Liver (tissue), 9 donors: ENCODE results near the gene CCDC69. TPM values are rescaled to one million over a fixed set of nuclear protein-coding genes. Genes with fewer than 3 reads are reported as not detected.

Experiments used
- DNase-seq: peaks from one replicate; pipeline ENCODE4 v3.0.0-alpha.2; 2017; ENCODE audit warnings: low spot score
- H3K27ac ChIP-seq, 2 donors: one replicate each; pipeline ENCODE4 v1.7.0; 2013; ENCODE audit warnings: inconsistent platforms in 2 of 2, low read length in 2 of 2, control low read depth in 1 of 2, low read depth in 1 of 2, mild to moderate bottlenecking in 1 of 2
- H3K27me3 ChIP-seq, 4 donors: one replicate each; pipeline versions ENCODE4 v1.6.1 to v1.7.0; 2013; ENCODE audit warnings: low read length in 3 of 4, inconsistent platforms in 1 of 4, mild to moderate bottlenecking in 1 of 4, moderate library complexity in 1 of 4; ENCODE audit not compliant: control insufficient read depth in 4 of 4, insufficient read depth in 4 of 4
- H3K36me3 ChIP-seq, 4 donors: one replicate each; pipeline versions ENCODE4 v1.6.1 to v1.7.0; 2013; ENCODE audit warnings: low read length in 3 of 4, mild to moderate bottlenecking in 3 of 4, low read depth in 1 of 4, moderate library complexity in 1 of 4; ENCODE audit not compliant: control insufficient read depth in 4 of 4, insufficient read depth in 3 of 4
- H3K4me1 ChIP-seq, 4 donors: one replicate each; pipeline versions ENCODE4 v1.6.1 to v1.7.0; 2013; ENCODE audit warnings: low read length in 3 of 4, mild to moderate bottlenecking in 3 of 4, moderate library complexity in 1 of 4; ENCODE audit not compliant: control insufficient read depth in 4 of 4, insufficient read depth in 4 of 4
- H3K4me3 ChIP-seq, 3 donors: one replicate each; pipeline versions ENCODE4 v1.6.1 to v1.7.0; 2013; ENCODE audit warnings: low read length in 3 of 3, control low read depth in 1 of 3, low read depth in 1 of 3, mild to moderate bottlenecking in 1 of 3
- H3K9ac ChIP-seq, 2 donors: one replicate each; pipeline ENCODE4 v1.7.0; 2013; ENCODE audit warnings: low read length in 2 of 2, mild to moderate bottlenecking in 2 of 2, moderate library complexity in 2 of 2, control low read depth in 1 of 2, low read depth in 1 of 2
- H3K9me3 ChIP-seq, 4 donors: one replicate each; pipeline versions ENCODE4 v1.6.1 to v1.7.0; 2013; ENCODE audit warnings: low read length in 3 of 4; ENCODE audit not compliant: control insufficient read depth in 4 of 4
- CTCF ChIP-seq: fragments of 150-350 bp; IDR thresholded peaks from 2 replicates; pipeline ENCODE4 v1.5.1; 2017; ENCODE audit warnings: improper control_type of control experiment, low read depth, low read length; ENCODE audit not compliant: missing input control
- EGR1 ChIP-seq, 2 donors: IDR thresholded peaks; 2 replicates each; pipeline ENCODE4 v1.6.1; 2016 to 2018; ENCODE audit warnings: antibody characterized with exemption in 2 of 2, low read depth in 2 of 2
- FOXA1 ChIP-seq: IDR thresholded peaks from 2 replicates; pipeline ENCODE4 v1.6.1; 2016; ENCODE audit warnings: antibody characterized with exemption
- FOXA2 ChIP-seq: IDR thresholded peaks from 2 replicates; pipeline ENCODE4 v1.6.1; 2016; ENCODE audit warnings: antibody characterized with exemption
- GABPA ChIP-seq, 2 donors: IDR thresholded peaks in 1 of 2; conservative IDR thresholded peaks in 1 of 2; 2 replicates each; pipeline ENCODE4 v1.6.1; 2016; ENCODE audit warnings: antibody characterized with exemption in 2 of 2, mild to moderate bottlenecking in 1 of 2, moderate library complexity in 1 of 2
- HNF4A ChIP-seq, 2 donors: conservative IDR thresholded peaks; 2 replicates each; pipeline ENCODE4 v1.6.1; 2016; ENCODE audit warnings: antibody characterized with exemption in 2 of 2, mild to moderate bottlenecking in 2 of 2
- HNF4G ChIP-seq: IDR thresholded peaks from 2 replicates; pipeline ENCODE4 v1.6.1; 2016; ENCODE audit warnings: antibody characterized with exemption
- JUND ChIP-seq, 2 donors: IDR thresholded peaks; 2 replicates each; pipeline ENCODE4 v1.6.1; 2016; ENCODE audit warnings: antibody characterized with exemption in 2 of 2
- MAX ChIP-seq: IDR thresholded peaks from 2 replicates; pipeline ENCODE4 v1.6.1; 2016; ENCODE audit warnings: antibody characterized with exemption
- NR2F2 ChIP-seq: IDR thresholded peaks from 2 replicates; pipeline ENCODE4 v1.6.1; 2016; ENCODE audit warnings: antibody characterized with exemption
- RAD21 ChIP-seq, 2 donors: IDR thresholded peaks; 2 replicates each; pipeline ENCODE4 v1.6.1; 2016; ENCODE audit warnings: antibody characterized with exemption in 2 of 2, mild to moderate bottlenecking in 2 of 2
- RXRA ChIP-seq, 2 donors: IDR thresholded peaks; 2 replicates each; pipeline ENCODE4 v1.6.1; 2017 to 2018; ENCODE audit warnings: antibody characterized with exemption in 2 of 2, mild to moderate bottlenecking in 1 of 2
- SP1 ChIP-seq: IDR thresholded peaks from 2 replicates; pipeline ENCODE4 v1.6.1; 2018; ENCODE audit warnings: antibody characterized with exemption, mild to moderate bottlenecking
- TAF1 ChIP-seq: conservative IDR thresholded peaks from 2 replicates; pipeline ENCODE4 v1.6.1; 2016; ENCODE audit warnings: antibody characterized with exemption, mild to moderate bottlenecking
- YY1 ChIP-seq: IDR thresholded peaks from 2 replicates; pipeline ENCODE4 v1.6.1; 2016; ENCODE audit warnings: antibody characterized with exemption, mild to moderate bottlenecking
- ZBTB33 ChIP-seq: IDR thresholded peaks from 2 replicates; pipeline ENCODE4 v1.6.1; 2016; ENCODE audit warnings: antibody characterized with exemption
- WGBS: extraction: QIAGEN DNeasy Blood & Tissue Kit; methylation state at CpG from one replicate; pipeline ENCODE4 v1.1.7; 2013; 5-methylcytosine and 5-hydroxymethylcytosine counted together
- polyA plus RNA-seq, 2 donors: library from polyadenylated mRNA; stranded (reverse) in 1 of 2; unstranded in 1 of 2; fragments of 200-250 nt in 1 of 2; fragments of >200 nt in 1 of 2; fragmentation: Nextera tagmentation in 1 of 2; extraction: Ambion mirVana in 1 of 2; gene quantifications; one replicate each; pipeline versions ENCODE4 v1.2.1 to v1.2.3, GENCODE V29; 2013 to 2015
- total RNA-seq, 2 donors: library from RNA; depleted of rRNA; stranded (reverse); fragments of >200 nt; gene quantifications; one replicate each; pipeline ENCODE4 v1.2.3, GENCODE V29; 2014
- TF ChIP-seq, protein P1 (sequence below): IDR thresholded peaks from 2 replicates; pipeline ENCODE4 v1.6.1; 2016; ENCODE audit warnings: antibody characterized with exemption
- TF ChIP-seq, protein P2 (sequence below): IDR thresholded peaks from 2 replicates; pipeline ENCODE4 v1.6.1; 2016; ENCODE audit warnings: antibody characterized with exemption, mild to moderate bottlenecking
- donor health status: healthy.
- donor health status: healthy.
- donor health status: healthy.
- donor health status: healthy.
- donor health status: healthy.

CCDC69 gene
- total and polyA plus RNA-seq, 4 donors, result 11.9 to 28.6 (median 18.0) TPM

- H3K9ac ChIP-seq, result no peak overlapping the region
- WGBS, result 90% methylated on average over 5 of the region's 5 CpGs
- H3K9me3 ChIP-seq, result no peaks in the 10 kb centered on the region
- DNase-seq, result no peak
- TF ChIP-seq, protein P1, sequence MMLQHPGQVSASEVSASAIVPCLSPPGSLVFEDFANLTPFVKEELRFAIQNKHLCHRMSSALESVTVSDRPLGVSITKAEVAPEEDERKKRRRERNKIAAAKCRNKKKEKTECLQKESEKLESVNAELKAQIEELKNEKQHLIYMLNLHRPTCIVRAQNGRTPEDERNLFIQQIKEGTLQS, result no peak
- TF ChIP-seq GABPA (IDR thresholded peaks at IDR 0.05 in 1 of 2, conservative IDR thresholded peaks at IDR 0.05 in 1 of 2) (no peak), RXRA (IDR thresholded peaks at IDR 0.05) (no peak), SP1 (no peak), JUND (IDR thresholded peaks at IDR 0.05) (no peak), CTCF (no peak), YY1 (no peak), TAF1 (no peak), FOXA1 (no peak), HNF4A (conservative IDR thresholded peaks at IDR 0.05) (no peak), EGR1 (IDR thresholded peaks at IDR 0.05; ENCODE audit: low read depth in 2 of 2) (no peak), RAD21 (IDR thresholded peaks at IDR 0.05) (no peak), MAX (no peak), FOXA2 (no peak), NR2F2 (no peak), HNF4G (no peak), ZBTB33 (no peak)
- TF ChIP-seq, protein P2, sequence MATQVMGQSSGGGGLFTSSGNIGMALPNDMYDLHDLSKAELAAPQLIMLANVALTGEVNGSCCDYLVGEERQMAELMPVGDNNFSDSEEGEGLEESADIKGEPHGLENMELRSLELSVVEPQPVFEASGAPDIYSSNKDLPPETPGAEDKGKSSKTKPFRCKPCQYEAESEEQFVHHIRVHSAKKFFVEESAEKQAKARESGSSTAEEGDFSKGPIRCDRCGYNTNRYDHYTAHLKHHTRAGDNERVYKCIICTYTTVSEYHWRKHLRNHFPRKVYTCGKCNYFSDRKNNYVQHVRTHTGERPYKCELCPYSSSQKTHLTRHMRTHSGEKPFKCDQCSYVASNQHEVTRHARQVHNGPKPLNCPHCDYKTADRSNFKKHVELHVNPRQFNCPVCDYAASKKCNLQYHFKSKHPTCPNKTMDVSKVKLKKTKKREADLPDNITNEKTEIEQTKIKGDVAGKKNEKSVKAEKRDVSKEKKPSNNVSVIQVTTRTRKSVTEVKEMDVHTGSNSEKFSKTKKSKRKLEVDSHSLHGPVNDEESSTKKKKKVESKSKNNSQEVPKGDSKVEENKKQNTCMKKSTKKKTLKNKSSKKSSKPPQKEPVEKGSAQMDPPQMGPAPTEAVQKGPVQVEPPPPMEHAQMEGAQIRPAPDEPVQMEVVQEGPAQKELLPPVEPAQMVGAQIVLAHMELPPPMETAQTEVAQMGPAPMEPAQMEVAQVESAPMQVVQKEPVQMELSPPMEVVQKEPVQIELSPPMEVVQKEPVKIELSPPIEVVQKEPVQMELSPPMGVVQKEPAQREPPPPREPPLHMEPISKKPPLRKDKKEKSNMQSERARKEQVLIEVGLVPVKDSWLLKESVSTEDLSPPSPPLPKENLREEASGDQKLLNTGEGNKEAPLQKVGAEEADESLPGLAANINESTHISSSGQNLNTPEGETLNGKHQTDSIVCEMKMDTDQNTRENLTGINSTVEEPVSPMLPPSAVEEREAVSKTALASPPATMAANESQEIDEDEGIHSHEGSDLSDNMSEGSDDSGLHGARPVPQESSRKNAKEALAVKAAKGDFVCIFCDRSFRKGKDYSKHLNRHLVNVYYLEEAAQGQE, result no peak
- H3K4me3 ChIP-seq, result no peak overlapping the region
- no peak overlapping the region for H3K27ac ChIP-seq
- peaks cover 1 to 13% (median 6%) of the 10 kb centered on the region in 4 donors for H3K36me3 ChIP-seq
- H3K27me3 ChIP-seq, result no peaks in the 10 kb centered on the region
- peaks cover 4 to 8% (median 6%) of the 10 kb centered on the region in 4 donors for H3K4me1 ChIP-seq
These were observed 19.8 kb downstream of the CCDC69 start for GRCh38 chr5:151204051-151204450.
